Fibroblast of skin of left quadriceps (primary cell): ENCODE measurements around the gene CACNG4.
"Not testable (repeated sequence)": the region's sequence is repeated elsewhere in the genome, so short reads cannot be mapped to it uniquely, and the experiment has no call there.

Experiments used
- DNase-seq, 2 experiments: peaks; one replicate each; pipeline ENCODE4 v3.0.0-alpha.2; 2013; ENCODE audit warnings: low read depth in 2 of 2

CACNG4 gene

DNA sequence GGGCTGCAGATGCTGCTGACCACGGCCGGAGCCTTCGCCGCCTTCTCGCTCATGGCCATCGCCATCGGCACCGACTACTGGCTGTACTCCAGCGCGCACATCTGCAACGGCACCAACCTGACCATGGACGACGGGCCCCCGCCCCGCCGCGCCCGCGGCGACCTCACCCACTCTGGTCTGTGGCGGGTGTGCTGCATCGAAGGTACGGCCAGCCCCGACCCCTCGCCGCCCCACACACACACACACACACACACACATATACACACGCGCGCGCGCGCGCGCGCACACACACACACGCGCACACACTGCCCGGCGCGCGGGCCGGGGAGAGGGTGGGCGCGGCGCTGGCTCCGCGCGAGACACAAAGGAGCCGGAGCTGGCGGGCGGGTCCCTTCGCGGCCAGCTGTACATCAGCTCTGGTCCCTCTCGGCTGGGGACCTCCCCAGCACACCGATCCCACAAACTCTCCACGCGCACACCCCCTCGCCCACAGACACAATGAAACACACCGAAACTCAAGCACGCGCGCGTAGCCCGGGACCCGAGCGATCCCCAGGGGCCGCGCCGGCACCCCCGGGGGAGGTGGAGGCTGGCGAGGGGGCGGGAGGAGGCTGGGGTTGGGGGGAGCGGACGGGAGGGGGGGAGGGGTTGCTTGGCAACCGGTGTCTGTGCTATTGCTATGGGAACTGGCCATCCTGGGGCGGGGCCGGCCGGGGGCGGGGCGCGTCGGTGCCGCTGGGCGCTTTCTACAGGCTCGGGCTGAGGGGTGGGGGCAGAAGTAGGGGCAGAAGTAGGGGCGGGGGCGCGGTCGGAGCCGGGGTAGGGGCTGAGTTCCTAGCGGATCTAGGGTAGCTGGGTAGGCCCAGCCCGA, 658 bp downstream of the CACNG4 start:
- DNase-seq, result no peak

DNA sequence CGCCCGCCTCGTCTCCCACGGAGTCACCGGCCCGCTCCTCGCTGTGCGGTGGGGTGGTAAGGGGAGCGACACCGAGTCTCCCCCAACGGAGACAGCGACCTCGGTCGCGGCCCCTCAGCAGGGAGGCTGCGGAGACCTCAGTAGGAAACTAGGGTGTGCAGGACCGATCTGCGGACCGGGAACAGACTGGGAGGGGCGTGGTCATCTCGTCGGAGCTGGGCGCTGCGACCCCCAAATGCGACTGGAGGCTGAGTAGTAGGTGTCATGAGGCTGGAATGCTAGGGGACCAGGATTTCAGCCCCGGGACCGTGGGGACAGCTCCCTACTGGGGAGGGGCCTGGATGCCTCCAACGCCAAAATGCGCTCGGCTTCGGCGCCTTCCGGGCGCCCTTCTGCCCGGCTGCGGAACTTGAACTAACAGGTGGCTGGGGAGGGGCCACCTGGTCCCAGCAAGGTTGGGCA, 1.3 kb downstream of the CACNG4 start:
- no peak for DNase-seq

DNA sequence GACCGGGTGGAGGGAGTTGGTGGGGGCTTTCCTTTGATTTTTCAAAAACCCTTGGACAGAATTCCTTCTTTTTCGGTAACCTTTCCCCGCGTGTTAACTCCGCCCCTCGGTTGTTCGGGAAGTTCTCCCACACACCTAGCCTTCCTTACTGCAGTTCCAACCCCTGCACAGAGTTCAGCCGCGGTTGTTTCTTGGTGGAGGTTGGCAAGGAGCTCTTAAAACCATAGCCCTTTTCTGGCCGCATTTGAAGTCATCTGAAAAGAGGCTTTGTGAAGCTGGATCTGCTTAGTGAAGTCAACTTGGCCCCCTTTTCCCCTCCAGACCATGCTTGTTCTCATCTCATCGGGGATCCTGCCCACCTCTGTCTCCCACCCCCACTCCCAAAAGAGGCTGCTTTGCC, 1.8 kb downstream of the CACNG4 start:
- no peak for DNase-seq

DNA sequence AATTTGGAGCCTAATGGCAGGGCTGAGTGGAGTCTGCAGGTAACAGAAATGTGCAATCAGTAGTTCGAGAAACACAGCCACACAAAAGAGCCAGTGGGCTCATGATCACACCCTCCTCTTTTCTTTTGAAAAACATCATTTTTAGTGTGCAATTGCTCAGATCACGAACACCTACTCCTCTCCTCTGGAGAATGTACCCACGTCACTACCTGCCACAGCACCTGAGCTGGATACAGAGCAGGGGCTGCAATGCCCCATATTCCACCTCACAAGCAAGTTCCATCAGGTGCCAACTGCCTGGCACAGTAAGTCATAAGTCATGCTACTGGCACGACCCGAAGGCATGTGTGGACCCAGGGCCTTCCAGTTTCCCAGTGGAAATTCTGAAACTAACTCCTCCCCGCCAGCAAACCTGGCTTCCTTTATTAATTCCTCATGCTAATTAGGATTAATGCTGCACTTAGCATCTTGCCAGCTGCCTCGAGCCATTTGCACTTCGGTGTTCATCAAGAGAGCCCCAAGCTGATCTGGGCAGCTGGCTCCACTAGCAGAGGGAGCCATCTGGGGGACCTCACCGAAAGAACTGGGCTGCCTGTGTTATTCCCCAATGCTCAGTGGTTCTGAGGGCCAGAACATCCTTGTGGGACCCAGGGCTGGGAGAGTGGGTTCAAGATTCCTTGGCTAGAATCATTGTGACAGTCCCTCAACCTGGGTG, 2.4 kb downstream of the CACNG4 start:
- no peak for DNase-seq

DNA sequence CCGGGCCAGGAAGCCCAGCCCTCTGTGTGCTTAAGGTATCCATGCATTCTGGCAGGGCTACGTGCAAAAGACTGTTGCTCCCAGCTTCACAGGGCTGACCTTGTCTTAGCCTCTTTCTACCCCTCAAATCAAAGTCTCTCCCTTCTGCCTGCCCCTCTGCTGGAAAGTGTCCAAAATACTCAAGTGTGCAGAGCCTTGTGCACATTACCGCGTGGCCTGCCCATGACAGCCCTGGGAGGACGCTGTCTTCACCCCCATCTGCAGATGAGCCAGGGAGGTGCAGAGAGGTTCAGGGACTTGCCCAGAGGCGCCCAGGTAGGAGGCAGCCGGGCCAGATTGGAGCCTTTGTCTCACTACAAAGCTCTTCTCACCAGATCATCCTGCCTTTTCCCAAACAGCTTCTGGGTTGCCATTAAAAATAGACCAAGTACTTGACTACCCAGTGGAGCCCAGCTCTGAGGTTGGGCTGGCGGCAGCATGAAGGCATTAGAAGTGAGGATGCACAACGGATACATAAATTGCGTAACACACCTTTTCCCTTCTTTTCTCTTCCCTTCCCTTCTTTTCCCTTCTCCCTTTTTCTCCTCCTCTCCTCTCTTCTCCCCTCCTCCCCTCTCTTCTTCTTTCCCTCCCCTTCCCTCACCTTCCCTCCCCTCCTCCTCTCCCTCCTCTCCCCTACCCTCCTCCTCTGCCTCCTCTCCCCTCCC, 3.5 kb downstream of the CACNG4 start:
- DNase-seq, result no peak

DNA sequence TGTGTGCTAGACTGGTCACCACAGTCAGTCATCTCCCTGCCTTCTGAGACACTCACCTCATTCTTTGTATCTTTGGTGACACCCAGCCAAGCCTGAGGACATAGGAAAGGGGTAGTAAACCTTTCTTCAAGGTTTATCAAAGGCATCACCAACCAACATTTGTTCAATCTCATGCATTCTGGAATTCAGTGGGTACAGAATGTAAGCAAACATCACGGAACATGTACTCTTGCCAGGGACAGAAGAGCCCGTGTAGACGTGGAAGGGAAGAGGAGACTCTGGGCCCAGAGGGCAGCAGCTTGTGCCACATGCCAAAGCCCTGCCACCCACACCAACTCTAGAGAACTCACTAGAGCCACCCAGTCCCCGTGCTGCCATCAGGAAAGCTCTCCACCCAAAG, 4.4 kb downstream of the CACNG4 start:
- no peak for DNase-seq

DNA sequence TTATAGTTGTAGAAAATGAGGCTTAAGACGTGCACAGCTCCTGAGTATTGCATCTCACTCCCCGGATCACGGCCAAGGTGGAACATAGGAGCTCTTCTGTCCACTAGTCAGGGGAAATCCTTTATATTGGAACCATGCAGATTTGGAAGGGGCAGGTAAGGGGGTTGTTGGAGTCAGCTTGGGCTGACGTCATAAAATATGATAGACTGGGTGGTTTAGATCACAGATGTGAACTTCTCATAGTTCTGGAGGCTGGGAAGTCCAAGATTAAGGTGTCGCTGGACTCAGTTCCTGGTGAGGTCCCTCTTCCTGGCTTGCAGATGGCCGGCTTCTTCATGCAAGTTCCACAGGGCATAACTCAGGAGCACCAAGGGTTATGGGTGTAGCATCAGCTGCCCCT, 5.6 kb downstream of the CACNG4 start:
- no peak for DNase-seq

DNA sequence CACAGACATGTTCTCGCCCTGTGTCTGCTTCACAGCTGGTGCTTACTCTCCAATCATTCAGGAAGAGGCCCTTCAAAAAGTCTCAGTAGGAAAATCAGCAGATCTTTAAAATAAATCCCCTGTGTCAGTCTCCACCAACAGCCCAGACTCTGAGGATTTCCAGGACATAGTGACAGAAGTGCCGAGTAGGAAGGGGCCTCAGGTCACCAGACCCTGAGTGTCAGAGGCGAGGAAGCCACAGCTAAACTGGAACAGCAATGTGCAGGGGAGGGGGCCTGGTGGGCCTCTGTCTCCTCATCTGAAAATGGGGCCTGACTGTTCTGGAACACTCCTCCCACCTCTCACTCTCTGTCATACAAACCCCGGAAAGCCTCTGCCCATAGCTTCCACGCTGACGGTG, 6.3 kb downstream of the CACNG4 start:
- DNase-seq, result no peak

DNA sequence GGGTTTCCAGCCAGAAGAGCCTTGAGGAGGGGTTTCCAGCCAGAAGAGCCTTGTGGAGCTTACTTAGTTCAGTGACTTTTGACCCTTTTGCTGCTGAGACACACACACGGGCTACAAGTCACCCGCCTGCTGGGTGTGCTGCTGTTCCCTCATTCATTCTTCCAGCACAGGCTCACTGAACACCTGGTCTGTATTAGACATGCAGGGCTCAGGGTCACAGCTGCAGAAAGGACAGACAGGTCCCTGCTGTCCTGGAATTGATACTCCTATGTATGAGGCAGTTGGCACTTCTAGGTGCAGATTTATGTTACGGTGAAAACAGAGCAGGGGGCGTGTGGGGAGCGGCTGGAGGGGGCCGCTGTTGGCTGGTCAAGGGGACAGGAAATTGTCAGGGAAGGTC, 6.8 kb downstream of the CACNG4 start:
- DNase-seq, result no peak

DNA sequence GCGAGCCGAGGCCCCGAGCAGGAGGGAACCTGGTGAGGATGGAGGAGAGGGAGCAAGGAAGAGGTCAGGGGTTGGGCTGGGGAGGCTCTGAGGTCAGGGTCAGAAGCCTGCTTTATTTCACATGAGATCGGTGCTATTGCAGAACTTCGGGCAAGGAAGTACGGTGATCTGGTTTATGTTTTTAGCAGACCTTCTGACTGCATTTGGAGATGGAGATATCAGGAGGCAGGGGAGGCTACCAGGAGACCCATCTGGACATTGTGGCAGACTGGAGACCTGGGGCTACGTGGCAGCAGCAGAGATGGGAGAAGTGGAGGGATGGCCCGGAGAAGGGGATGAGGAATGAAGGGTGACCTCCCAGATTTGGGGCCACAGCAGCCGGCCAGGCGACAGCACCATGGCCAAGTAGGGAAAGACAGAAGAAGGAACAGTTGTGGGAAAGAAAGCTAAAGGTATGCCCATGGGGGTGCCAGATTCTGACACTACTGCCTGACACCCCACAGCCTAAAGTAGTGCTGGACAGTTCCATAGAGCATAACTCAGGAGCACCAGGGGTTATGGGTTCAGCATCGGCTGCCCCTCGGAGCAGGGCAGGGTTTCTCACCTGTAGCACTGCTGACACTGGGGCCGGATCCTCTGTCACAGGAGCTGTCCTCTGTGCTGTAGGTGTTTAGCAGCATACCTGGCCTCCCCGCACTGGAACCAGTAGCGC, 7.4 kb downstream of the CACNG4 start:
- no peak for DNase-seq

DNA sequence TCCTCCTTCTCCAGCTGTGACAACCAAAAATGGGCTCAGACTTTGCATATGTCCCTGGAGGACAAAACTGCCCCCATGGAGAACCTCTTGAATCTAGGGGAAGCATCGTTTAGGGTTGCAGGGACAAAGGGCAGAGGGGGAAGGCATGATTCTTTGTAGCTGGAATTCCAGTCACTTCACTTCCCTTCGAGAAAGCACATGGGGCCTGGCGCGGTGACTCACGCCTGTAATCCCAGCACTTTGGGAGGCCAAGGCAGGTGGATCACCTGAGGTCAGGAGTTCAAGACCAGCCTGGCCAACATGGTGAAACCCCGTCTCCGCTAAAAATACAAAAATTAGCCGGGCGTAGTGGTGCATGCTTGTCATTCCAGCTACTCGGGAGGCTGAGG, 7.9 kb downstream of the CACNG4 start:
- not testable (repeated sequence) for DNase-seq

DNA sequence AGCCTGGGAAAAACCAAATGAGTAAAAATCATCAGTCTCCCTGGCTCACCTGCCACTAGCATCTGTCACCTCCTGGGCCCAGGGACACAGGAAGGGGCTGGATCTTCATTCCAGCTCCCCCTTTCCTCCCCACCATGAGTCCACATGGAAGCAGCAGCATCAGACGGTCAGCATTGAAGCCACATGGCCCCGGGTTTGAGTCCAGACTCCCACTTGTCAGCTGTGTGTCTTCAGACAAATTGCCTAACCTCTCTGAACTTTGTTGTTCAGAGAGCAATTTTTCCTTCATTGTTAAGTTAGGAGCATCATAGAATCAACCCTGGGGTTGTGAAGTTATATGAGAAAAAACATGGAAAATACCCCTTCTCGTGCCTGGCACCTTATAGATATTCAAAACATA, 10.7 kb downstream of the CACNG4 start:
- no peak for DNase-seq

DNA sequence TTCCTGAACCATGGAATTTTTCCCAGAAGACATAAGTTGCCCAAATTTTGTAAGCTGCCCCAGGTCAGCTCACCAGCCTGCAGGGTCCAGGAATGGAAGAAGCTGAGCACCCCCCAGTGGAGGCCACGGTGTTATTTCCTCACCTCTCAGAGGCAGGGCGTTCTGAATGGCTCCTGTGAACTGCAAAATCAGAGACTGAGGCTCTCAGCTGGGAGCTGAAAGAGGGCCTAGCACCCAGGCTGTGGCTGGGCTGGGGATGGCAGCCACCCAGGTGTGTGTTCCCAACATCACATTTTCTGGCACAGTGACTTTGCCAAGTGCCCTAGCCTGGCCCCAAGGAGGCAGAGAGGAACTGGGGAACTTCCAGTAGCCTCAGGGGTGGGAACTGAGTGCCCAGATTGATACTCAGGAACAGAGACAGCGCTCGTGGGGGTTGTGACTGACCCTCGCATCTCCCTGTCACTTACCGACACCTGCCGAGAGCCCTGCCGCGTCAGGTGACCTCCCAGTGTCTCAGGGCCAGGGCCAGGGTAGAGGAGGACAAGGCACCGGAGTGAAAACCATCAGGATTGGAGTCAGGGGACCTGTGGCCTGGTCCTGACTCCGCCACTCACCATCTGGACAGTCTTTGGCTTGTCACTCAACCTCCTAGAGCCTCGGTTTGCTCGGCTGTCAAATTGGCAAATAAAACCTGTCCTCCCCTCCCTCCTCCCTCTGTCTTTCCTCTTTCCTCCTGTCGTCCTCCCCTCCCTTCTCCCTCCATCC, 11.3 kb downstream of the CACNG4 start:
- DNase-seq, result no peak

DNA sequence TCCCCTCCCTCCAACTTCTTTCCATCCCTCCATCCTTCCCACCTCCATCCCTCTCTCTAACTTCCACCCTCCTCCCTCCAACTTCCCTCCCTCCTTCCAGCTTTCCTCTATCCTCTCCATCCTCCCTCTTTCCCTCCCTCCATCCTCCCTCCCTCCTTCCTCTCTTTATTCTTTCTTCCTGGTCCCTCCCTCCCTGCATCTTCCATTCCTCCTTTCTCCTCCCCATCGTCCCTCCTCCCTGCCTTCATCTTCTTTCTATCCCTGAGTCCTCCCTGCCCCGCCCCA, 11.8 kb downstream of the CACNG4 start:
- no peak for DNase-seq

DNA sequence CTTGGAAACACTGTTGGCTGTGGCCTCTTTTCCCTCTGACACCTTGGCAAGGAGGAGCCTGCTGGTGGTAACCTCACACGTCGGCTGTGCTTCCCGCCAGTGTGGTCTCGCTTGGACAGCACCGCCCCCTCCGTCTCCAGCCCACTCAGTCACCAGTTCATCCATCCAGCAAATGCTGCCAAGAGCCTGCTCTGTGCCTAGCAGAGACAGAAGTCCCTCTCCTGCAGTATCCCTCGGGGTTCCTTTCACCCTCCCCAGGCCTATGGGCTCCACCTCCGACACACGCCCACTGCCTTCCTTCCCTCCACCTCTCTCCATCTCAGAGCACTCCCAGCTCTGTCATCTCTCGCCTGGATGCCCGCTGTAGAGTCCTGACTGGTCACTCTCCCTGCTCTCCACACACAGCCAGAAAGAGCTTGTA, 12.3 kb downstream of the CACNG4 start:
- DNase-seq, result no peak

DNA sequence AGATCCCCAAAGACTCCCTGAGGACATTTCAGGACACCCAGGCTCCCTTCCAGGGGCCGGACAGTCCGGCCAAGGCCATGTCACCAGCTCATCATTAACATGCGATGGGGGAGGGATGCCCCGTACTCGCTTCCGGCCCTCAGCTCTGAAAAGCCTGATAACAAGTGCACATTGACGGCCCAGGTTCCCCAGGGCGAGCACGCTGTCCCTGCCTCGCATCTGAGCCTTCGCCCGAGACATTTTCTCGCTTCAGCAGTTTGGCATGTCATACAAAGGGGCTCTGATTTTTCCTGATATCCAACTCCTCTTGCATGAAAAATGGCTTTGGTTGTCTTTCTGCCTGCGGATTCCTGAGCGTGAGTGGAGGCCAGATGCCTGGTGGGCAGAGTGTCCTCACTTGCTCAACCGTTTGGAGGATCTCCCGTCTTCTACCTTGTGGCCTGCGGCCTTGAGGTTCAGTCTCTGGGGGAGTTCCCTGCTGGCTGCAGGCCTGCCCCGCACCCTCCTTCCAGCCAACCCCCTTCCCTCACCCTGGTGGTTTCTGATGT, 14.1 kb downstream of the CACNG4 start:
- no peak for DNase-seq

DNA sequence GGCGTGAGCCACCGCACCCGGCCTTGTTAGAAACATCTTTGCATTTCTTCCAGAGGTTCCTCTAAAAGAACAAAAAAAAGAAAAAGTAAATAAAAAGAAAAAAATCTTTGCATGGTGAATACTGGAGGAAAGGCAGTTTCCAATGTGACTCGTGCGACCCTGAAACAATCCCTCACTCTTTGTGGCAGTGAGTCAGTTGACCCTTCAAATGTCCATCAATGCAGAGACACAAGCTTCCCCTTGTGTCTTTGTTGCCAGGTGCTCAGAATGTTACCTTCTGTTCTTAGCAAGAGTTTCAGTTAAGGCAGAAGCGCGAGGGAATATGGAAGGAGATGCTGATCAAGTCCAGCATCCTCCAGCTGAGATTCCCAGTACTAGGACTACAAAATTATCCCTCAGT, 16.4 kb downstream of the CACNG4 start:
- DNase-seq, result no peak

DNA sequence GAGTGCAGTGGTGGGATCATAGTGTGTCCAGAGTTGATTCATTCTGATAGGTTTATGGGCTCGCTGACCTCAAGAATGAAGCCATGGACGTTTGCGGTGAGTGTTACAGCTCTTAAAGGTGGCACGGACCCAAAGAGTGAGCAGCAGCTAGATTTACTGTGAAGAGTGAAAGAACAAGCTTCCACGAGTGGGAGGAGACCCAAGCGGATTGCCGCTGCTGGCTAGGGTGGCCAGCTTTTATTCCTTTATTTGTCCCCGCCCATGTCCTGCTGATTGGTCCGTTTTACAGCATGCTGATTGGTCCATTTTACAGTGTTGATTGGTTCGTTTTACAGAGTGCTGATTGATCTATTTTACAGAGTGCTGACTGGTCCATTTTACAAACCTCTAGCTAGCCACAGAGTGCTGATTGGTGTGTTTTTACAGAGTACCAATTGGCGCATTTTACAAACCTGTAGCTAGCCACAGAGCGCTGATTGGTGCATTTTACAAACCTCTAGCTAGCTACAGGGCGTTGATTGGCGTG, 17.5 kb downstream of the CACNG4 start:
- DNase-seq, result peak; percentile 7 to 12

DNA sequence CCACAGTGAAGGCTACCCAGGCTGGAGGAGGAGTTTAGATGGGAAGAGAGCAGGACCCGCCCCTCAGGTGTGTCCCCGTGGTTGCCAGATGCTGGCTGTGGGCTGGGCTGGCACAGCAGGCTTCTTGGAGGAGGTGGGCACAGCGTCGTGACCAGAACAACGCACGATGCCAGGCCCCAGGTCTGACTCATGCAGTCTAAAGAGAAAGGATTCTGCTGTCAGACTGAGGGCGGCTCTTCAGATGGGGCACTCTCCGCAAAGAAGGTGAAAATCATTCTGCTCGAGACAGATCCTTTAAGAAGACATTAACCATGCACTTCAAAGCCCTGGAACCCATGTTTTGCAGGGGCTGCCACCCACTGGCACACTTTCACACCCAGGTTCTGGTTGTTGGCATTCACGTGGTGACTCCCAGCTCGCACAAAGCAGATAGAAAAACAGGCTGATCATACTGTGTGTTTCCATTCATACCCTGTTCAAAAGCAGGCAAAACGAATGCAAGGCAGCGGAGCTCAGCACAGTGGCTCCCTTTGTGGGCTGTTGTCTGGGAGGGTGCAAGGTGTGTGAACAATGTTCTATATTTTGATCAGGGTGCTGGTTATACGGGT, 19.0 kb downstream of the CACNG4 start:
- no peak for DNase-seq

DNA sequence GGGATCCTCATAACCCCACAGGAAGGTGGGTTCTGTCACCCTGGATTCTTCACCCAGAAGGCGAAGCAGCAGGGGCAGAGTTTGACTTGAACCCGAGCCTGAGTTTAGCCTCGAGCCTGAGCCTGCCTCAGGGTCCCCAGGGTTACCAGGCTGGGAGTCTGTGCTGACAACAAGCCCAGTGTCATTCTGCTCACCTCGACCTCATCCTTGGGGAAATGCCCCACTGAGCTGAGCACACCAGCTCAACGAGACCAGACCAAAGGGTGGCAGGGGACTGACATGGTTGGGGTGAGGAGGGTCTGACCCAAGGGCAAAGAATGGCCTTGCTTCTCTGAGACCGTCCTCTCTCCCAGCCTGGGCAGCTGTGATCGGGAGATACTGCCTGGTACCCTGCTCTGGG, 20.2 kb downstream of the CACNG4 start:
- no peak for DNase-seq
